Gastroesophageal sphincter (tissue), 3 donors: Measurements from ENCODE around the gene STH.

Experiments used
- CTCF ChIP-seq, 4 experiments: fragments of 200-600 bp in 2 of 4; fragments of 450-650 bp in 2 of 4; sonication (generic) in 1 of 4; IDR thresholded peaks; one replicate each; pipeline ENCODE4 v1.5.1; 2017 to 2019; ENCODE audit warnings: antibody characterized with exemption in 4 of 4, mild to moderate bottlenecking in 2 of 4, moderate library complexity in 2 of 4
- POLR2A ChIP-seq, 2 donors: fragments of 450-650 bp; IDR thresholded peaks; one replicate each; pipeline ENCODE4 v1.6.1; 2017; ENCODE audit warnings: antibody characterized with exemption in 2 of 2, mild to moderate bottlenecking in 2 of 2, moderate library complexity in 1 of 2

DNA sequence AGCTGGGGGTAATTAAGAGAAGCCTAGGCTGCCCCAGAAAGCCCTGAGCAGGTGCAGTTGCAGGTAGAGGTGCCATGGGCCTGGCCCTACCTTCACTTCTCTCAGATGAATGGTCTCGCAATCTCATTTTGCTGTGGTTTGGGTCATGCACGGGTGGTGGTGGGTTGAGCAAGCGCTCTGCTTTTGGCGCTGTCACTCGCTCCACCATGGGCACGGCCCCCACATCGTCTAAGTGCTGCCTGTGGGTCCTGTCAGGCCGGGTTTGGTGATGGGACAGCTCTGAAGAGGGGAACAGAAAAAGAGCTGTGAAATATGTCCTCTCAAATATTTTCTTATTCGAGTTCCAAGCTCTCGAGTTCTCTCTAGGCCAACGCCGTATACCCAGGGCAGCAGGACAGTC is 39.9 kb downstream of the STH start:
- TF ChIP-seq POLR2A (IDR thresholded peaks at IDR 0.05) (no peak), CTCF (IDR thresholded peaks at IDR 0.05) (no peak)
